ENCODE measurements around the gene STK10.

- TF ChIP-seq PATZ1 (CRISPR knock-in tag; IDR thresholded peaks at IDR 0.05; ENCODE audit: borderline replicate concordance) (no peak), TOX (CRISPR knock-in tag; IDR thresholded peaks at IDR 0.05; ENCODE audit: borderline replicate concordance) (no peak)
These were observed 8.7 kb downstream of the STK10 start for GRCh38 chr5:172178991-172179989.
